Gastroesophageal sphincter (tissue), 3 donors: ENCODE measurements around the gene SSU72.

Source experiments
- CTCF ChIP-seq, 4 experiments: fragments of 200-600 bp in 2 of 4; fragments of 450-650 bp in 2 of 4; sonication (generic) in 1 of 4; IDR thresholded peaks; one replicate each; pipeline ENCODE4 v1.5.1; 2017 to 2019; ENCODE audit warnings: antibody characterized with exemption in 4 of 4, mild to moderate bottlenecking in 2 of 4, moderate library complexity in 2 of 4
- POLR2A ChIP-seq, 2 donors: fragments of 450-650 bp; IDR thresholded peaks; one replicate each; pipeline ENCODE4 v1.6.1; 2017; ENCODE audit warnings: antibody characterized with exemption in 2 of 2, mild to moderate bottlenecking in 2 of 2, moderate library complexity in 1 of 2
- POLR2AphosphoS5 ChIP-seq: sonication (generic); formaldehyde crosslinking; IDR thresholded peaks from one replicate; pipeline ENCODE4 v1.6.1; 2017; ENCODE audit warnings: antibody characterized with exemption

- TF ChIP-seq POLR2A (IDR thresholded peaks at IDR 0.05) (no peak), CTCF (IDR thresholded peaks at IDR 0.05) (no peak), POLR2AphosphoS5 (no peak)
Observed at GRCh38 chr1:1604374-1605033, 29.8 kb upstream of the SSU72 start.
